ENCODE measurements around the gene CD207. TPM values are rescaled to one million over a fixed set of nuclear protein-coding genes. Genes with fewer than 3 reads are reported as not detected.
"Not testable (repeated sequence)": the region's sequence is repeated elsewhere in the genome, so short reads cannot be mapped to it uniquely, and the experiment has no call there.

The CD207 gene
- total RNA-seq, 1 experiment from 2014 or later, result not detected

DNA sequence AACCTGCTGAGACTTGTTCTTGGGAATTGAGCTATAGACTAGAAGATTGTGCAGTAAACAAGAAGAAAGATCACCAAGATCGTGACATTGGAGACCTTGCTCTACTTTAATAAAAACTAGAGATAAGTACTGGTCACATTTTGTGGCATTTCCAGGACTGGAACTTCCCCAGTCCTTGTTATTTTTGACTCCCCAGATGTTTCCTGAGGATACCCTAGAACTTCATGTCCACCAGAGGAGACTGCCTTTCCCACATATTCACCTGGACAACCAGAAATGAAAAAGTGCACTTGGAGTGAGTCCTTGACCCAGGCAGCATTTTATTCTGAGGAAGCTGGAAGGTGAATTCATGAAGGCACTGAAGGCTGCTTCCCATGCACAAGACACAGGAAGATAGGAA lies 5.7 kb downstream of the CD207 start:
- no peak for DNase-seq (ENCODE audit: extremely low read depth, low read depth)

DNA sequence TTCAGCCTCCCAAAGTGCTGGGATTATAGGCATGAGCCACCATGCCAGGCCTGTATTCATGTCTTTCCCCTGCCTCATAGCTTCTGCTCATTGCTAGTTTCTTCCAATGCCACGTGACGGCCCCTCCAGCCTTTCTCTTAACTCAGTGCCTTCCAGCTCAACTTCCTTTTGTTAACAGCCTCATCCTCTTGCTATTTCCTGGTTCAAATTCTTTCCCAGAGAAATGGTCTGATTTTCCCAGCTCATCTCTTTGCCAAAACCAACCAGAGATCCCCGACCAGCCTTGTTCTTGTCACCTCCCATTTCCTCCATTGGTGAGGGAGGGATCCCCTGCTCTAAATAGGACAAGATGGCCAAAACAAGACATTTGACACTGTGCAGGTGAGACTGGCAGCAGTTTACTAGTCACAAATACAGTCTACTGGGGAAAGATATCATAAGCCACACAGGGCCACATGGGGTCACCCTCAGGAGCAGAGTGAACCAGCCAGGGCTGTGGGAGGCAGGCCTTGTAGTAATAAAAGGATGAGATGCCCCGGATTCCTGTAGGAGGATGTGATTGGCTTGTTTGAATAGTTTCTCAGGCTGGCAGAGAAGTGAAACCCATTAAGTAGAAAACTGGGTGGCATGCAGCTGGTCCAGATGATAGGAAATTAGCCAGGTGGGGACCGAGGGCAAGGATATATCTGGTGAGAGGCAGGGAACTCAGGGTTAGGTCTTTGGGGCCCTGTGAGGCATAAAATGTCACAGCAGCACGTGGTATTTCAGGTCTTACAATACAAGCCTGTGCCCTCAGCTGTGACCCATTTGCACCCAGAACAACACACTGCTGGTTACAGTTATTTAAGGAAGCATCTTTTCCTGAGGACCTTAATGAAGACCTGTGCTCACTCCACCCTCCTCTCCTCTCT lies 6.4 kb downstream of the CD207 start:
- DNase-seq (ENCODE audit: extremely low read depth, low read depth), result no peak

DNA sequence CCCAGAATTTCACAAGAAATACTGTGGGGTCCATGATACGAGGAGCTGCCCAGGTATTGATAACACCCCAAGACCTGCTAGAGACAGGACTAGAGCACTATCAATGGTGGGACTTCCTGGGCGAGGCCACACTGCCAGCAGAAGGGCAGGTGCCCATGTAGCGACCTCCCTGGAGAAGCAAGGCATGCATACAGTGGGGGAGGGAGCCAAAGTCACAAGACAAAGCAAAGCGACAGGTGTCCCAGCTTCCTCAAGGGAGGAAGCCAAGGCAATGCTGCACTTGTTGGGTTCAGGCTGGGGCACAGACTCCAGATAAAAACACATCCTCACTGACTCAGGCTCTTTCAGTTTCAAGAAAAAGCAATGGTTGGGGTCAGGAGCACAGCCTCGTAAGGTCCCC lies 7.5 kb downstream of the CD207 start:
- DNase-seq (ENCODE audit: extremely low read depth, low read depth), result no peak

DNA sequence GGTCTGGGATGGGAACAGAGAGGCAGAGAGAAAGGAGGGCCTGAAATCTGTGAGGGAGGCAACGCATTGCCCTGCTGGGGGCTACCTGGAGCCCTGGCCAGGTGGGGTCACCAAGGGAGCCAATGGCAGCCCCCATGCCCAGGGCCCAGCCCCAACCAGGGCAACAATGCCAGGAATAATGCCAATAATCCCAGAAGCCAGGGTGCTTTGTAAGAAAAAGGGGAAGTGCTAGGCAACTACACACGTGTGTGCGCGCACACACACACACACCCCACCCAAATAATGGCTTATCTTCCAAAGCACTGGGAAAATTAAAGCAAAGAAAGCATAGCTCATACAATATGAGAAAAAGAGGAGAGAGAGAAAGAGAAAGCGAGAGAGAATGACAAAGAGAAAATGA lies 8.2 kb downstream of the CD207 start:
- no peak for DNase-seq (ENCODE audit: extremely low read depth, low read depth)

DNA sequence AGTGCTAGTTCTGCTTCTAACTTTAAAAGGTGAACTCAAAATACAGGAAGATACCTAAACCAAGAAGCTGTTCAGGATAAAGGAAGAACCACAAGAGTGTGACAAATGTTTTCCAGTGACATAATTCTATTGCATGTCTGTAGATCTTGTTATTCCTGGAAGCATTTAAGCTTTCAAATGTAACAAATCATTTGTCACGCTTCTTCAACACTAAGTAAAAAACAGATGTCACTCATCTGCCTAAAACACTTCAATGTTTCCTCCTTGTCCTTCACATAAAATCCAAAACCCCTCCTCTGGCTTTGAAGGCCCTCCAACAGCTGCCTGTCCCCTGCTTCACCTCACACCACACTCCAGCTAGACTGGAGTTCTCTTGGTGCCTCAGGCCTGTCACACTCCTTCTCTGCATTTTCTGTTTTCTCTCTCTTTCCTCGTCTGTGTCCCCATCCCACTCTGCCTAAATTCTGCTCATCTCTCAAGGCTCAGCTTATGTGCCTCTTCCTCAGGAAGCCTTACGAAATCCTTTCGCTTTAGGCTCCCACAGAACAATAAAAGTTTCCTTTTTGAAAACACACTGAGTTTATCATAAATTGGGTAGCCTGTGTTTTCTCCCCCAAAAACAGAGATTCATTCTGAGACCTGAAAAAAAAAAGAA lies 8.8 kb downstream of the CD207 start:
- no peak for DNase-seq (ENCODE audit: extremely low read depth, low read depth)

DNA sequence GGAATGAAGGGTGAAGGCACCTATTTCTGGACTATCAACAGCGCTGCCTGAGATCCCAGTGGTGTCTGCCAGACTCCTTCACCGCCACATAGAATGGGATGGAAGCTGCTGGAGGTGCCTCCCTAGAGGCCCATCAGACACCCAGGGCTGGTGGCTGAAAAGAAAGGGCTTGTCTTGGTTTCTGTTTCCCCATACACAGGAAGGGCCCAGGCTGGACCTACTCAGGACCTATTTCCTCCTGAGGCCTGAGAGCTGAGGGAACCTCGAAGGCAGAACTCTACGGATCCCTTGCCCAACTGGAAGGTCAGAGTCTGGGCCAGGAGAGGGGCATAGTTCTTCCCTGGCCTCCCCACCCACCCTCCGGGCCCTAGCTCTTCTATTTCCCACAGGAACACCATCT lies 12.4 kb downstream of the CD207 start:
- no peak for DNase-seq (ENCODE audit: extremely low read depth, low read depth)

DNA sequence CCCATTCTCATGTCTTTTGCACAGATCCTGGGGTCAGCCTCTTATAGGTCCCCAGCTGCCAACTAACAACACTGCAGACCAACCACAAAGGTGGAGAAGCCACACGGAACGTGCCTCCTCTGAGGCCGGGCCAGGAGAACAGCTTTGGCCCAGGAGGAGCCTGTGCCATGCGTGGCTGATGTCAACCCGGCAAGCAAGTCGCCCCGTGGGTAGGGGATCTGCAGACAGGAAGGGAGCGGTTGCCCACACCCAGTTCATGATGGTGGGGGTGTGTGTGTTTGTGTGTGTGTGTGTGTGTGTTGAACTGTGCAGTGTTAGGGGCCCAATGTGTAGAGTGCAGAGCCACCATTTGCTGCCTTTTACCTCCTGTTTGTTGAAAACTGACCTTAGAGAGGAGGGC lies 12.8 kb downstream of the CD207 start:
- DNase-seq (ENCODE audit: extremely low read depth, low read depth), result no peak

DNA sequence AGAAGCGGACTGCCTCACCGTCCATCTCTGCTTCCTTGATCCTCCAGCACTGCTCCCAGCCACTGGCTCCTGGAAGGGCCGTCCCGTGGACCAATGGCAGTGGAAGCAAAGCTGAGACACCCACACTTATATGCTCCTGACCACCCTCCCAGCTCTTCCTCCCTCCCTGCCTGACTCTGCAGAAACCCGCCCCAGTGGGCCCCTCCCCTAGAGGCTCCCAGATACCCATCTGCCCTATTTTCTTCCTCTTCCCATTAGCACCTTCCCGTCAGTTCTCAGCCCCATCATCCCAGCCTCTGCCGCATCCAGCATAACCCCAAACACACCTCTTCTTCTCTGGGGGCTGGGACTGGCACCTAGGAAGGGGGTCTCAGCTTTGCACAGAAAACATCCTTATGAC lies 15.1 kb downstream of the CD207 start, which contains the start of gene CLEC4F:
CLEC4F (minus strand) TSS at position 101 of the 400 bp plus-strand sequence; CDS start at position 25, 76 bp downstream.
- no peak for DNase-seq (ENCODE audit: extremely low read depth, low read depth)

DNA sequence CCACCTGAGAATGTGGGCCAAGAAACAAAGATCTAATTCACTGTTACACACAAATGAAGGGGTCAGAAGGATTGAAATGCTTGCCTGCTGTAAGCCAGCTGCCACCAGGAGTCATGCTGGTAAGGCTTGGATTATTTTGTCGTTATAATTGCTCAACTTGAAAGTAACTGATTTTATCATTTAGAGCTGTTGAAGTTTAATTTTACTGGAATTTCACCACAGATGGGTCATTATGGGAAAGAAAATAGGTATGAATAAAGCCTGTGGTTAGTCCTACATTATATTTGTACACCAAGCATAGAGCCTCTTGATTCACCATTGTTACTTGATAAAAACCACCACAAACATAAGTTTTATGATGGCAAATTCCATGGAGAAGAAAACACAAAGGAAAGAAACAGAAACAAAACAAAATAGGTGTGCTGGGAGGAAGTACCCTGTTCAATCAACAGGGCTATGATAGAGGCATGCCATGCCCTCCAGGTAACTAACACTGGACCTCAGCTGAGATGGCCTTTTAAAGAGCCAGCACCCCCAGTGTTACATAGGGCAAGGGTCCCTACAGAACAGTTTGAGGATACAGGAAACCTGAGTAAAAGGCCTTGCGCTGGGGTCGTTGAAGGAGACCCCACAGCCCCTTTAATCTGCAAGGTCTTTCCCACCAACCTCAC lies 18.2 kb downstream of the CD207 start:
- DNase-seq (ENCODE audit: extremely low read depth, low read depth), result no peak

DNA sequence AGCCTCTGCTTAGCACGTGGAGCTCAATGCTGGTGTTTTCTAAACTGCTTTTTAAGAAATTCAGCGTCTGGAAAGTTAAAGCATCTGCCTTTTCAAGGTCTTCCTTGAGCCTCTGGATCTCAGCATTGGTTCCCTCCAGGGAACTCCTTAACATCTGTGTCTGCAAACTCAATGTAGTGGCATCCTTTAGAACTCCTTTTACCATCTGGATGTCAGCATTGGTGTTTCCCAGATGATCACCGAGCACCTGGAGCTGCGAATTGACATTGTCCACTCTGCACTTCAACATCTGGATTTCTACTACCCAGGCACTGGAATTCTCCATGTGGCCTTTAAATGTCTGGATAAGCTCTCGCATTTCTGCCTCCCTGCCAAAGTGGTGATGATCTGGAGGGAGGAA lies 18.9 kb downstream of the CD207 start:
- DNase-seq (ENCODE audit: extremely low read depth, low read depth), result no peak

DNA sequence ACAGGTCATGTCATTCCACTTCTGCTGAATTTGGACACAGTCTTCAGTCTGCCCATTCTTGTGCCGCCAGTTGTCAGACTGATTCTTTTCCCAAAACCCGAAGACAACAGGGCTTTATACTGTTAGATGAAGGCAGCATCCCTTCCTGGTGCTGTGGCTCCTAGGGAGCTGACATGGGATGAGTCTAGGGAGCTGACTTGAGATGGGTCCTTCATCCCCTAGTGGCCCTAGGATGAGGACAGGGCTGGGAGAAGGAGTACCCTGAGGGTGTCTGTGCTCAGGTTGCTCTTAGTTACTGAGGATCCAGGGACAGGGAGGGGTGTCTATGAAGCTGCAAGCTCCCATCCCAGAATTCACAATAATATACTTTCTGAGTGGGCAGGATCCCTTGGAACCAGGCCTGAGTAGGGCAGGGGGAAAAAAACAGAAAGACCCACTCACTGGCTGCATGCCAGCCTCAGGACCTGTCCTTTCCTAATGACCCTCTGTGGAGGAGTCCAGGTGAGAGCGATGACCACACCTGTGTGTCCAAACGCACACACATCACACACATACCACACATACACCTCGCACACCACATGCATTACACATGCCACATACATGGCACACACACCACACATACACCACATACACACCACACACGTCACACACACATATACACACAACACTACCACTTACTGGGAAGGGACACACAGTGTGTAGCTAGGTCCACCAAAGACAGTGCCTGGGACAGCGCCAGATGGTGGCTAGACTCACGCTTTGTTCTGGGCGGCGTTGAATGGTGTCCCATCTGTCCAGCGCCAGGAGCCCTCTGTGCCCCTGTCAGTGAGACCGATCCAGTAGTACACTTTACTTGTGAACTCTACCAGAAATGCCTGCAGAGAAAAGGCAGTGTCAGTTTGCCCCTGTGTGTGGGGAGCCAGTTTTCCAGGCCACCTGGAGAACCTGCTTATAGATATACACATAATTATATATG lies 26.3 kb downstream of the CD207 start:
- no peak for DNase-seq (ENCODE audit: extremely low read depth, low read depth)

DNA sequence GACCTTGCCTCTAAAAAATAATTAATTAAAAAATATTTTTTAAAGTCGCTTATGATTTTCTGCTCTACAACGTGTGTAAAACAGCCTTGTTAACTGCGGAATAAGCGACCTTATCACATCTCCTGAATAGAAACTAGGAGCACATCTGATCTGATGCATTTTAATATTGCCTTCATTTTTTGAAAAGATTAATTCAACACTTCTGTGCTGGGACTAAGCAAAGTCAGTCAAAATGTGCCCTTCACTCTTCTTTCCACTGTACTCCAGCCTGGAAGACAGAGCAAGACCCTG lies 27.8 kb downstream of the CD207 start:
- DNase-seq (ENCODE audit: extremely low read depth, low read depth), result no peak

DNA sequence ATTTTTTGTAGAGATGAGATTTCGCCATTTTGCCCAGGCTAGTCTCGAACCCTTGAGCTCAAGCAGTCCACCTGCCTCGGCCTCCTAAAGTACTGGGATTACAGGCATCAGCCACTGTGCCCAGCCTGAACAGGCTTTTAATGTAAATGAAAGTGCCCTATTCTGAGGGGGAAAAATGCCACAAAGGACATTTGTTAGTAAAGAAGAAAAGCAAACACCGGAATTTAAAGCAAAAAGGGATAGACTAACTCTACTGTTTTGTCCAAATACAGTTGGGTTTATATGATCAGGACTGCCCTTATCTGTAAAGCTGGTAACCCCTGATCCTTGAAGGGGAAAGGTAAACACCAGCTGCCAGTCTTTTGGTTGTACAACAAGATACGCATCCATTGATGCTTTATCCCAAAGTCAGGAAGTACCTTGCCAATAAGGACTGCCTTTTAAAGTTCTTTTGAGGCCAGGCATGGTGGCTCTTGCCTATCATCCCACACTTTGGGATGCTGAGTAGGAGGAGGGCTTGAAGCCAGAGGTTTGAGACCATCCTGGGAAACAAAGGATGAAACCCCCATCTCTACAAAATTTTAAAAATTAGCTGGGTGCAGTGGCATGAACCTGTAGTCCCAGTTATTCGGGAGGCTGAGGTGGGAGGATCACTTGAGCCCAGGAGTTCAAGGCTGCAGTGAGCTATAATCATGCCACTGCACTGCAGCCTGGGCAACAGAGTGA lies 28.4 kb downstream of the CD207 start:
- DNase-seq (ENCODE audit: extremely low read depth, low read depth), result no peak

DNA sequence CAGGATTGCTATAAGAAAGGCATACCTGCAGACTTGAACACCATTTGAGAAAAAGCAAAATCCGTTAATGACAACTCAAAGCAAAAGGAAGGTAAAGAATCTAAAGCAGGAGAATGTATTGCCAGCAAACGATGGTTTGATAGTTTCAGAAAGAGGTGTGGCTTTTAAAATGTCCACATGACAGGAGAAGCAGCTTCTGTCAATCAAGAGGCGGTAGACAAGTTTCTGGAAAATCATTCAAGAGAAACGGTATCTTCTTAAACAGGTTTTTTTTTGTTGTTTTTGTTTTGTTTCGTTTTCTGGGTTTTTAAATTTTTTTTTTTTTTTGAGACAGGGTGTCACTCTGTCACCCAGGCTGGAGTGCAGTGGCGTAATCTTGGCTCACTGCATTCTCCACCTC lies 29.0 kb downstream of the CD207 start:
- DNase-seq (ENCODE audit: extremely low read depth, low read depth), result no peak

DNA sequence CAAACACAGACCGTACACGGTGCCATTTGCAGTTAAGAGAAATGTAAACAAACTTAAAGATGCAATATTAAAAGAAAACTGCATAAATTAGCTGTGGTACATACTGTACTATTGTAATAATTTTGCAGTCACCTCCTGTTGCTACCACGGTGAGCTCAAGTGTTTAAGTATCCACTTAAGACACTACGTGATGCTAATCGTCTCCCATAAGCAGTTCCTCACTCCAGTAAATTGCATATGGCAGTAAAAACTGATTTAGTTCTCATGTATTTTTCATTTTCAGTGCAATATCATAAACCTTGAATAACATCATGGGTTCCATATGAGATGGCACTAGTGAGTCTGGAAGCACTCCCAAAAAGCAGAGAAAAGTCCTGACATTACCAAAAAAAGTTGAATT lies 29.6 kb downstream of the CD207 start:
- no peak for DNase-seq (ENCODE audit: extremely low read depth, low read depth)

DNA sequence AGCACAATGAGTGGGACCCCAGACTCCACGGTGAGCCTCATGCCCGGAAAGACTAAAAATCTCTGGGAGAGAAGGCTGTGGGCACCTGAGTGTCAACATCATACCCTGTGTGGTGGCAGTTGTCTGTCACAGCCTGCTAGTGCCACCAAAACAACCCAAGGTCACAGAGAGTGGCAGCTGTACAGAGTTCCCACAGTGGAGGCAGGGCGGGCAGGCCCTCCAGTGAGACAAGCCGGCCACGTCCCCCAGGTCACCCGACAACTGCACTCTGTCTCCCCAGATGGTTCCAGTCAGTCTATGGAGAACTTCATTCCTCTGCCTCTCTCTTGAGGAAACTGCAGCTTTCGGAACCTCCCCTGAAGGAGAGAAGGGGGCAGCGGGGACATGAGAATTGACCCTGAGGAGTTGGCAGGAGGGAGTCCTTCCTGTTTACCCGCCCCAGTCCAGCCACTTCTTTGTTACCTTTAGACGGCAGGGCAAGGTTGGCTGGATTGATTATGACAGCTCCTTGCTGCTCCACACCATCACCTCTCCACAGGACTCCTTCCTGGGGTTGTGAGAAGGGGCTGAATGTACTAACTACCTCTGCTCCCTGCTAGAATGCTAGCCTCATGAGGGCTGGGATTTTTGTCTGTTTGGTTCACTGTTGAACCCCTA lies 33.9 kb downstream of the CD207 start:
- no peak for DNase-seq (ENCODE audit: extremely low read depth, low read depth)

DNA sequence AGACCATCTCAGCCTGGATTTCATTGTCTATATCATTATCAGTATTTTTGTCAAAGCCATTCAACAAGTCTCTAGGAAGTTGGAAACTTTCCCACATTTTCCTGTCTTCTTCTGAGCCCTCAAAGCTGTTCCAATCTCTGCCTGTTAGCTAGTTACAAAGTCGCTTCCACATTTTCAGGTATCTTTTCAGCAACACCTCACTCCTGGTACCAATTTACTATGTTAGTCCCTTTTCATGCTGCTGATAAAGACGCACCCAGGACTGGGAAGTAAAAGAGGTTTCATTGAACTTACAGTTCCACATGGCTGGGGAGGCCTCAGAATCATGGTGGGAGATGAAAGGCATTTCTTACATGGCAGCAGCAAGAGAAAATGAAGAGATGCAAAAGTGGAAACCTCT lies 35.9 kb downstream of the CD207 start:
- no peak for DNase-seq (ENCODE audit: extremely low read depth, low read depth)

DNA sequence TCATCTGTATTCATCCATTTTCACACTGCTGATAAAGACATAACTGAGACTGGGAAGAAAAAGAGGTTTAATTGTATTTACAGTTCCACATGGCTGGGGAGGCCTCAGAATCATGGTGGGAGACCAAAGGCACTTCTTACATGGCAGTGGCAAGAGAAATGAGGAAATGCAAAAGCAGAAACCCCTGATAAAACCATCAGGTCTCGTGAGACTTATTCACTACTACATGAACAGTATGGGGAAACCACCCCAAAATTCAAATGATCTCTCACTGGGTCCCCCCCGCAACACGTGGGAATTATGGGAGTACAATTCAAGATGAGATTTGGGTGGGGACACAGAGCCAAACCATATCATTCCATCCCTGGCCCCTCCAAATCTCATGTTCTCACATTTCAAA lies 37.6 kb downstream of the CD207 start:
- not testable (repeated sequence) for DNase-seq (ENCODE audit: extremely low read depth, low read depth)

DNA sequence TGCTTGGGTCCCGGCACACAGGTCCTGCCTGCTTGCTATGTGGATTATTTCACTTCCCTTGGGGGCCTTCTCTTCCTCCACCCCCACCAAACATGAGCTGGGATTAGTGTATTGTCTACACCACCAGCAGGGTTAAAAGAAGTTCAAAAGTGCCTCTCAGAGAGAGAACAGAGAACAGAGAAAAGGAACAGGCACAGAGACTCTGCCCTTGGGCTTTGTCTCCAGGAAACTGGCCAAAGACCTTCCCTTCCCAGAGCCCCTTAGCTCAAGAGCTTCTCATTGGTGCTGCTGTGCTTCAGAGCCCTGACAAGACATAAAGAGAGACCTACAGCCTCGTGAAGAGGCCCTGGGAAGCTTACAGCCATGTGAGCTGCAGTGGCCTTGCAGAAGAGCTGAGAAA lies 38.1 kb downstream of the CD207 start:
- DNase-seq (ENCODE audit: extremely low read depth, low read depth), result no peak

All from NCI-H460 (cell line).